ENCODE data around the gene CTDSPL.
A peak's percentile ranks its signal among the peaks of the same experiment; 100 is the strongest.

CTDSPL gene

DNA sequence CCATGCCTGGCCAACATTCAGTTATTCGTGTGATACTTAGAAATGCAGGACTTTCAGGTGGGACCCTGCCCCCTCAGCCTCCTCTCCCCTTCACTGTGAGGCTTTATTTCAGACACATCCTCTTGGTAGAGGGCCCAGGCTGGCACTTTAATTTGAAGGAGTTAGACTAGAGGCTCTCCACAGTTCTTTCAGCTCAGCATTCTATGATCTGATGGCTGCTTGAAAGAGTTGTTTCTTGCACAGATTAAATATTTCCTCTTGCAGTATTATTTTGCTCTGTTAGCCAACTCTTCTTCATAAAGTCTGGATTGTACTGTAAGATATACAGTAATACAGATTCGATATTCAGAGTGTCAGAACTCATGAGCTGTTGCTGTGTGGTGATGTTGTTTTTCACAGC lies 35.1 kb downstream of the CTDSPL start:
- no peak for DNase-seq

DNA sequence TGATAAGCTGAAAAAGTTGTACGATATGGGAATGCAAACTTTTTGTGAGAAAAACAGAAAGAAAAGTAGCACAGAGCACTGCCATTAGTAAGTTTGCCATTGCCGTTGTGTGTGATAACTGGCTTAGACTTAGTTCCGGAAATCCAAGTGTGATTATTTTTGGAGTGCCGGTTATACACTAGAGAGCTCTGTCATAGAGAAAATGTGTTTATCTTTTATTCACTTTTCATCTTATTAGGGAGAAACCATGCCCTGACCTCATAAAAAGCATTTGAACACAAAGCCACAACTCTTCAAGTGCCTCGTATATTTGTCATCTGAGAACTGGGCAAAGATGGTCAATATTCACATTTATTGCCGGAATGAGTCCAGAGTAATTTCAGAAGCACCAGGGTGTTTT lies 36.1 kb downstream of the CTDSPL start:
- DNase-seq, result no peak

DNA sequence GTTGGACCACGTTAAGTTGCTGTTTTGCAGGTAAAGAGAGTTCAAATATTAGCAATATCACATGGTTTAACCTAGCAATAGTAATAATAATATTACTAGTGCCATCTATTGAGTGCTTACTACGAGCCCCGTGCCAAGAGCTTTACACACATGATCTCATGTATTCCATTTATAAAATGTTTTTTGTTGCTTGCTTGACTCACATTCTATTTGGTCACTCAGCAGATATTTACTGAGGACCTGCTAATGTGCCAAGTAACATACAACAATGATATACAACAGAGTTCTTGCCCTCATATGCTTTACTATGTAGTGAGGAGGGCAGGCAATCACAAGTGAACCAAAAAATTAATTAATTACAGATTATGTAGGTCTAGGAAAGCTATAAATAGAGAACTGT lies 36.7 kb downstream of the CTDSPL start:
- DNase-seq, result no peak

DNA sequence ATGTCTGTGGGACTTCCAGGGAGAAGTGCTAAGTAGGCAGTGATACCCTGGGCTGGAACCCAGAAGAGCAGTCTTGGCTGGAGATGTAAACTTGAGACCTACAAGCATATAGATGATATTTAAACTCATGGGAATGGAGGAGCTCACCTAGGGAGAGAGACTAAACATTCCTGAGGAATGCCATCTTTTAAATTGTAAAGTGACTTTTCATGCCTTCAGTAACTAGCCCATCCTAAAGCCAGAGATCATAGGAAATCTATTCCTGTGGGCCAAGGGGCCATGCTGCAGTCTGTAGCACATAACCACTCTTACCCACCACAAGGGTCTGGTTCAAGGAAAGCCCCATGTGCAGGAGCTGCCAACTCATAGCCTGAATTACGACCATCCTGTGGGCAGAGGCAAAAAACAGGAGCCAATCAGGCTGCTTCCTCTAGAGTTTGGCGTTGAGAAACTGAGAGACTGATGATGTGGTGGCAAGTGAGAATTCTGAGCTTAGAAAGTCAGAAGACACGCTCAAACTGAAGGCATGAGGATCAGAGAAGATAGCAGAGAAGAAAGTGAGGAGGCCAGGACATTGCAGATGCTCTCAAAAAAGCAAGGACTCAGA lies 37.5 kb downstream of the CTDSPL start:
- no peak for DNase-seq

DNA sequence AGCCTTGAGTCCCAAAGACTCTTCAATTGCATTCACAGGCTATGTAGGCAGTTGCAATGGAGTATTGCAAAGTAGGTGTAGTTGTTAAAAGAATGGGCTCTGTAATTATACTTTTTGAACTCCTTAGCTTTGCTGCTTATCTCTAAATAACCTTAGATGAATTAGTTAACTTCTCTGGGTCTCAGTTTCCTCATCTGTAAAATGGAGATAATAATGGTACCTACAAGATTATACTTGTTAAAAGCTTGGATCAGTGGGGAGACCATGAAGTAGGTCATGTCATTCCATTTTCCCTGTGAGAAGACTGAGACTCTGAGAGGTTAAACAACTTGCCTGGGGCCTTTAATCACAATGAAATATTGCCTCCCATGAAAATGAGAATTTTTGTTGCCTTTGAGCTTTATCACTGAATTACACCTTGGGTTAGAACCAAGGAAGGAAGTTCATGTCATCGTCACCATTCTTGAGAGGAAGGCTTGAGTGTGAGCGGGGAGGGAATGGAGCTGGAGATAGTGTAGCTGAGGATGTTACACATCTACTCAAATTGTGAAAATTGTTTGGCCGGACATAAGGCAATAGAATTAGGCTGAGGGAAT lies 38.1 kb downstream of the CTDSPL start:
- no peak for DNase-seq

DNA sequence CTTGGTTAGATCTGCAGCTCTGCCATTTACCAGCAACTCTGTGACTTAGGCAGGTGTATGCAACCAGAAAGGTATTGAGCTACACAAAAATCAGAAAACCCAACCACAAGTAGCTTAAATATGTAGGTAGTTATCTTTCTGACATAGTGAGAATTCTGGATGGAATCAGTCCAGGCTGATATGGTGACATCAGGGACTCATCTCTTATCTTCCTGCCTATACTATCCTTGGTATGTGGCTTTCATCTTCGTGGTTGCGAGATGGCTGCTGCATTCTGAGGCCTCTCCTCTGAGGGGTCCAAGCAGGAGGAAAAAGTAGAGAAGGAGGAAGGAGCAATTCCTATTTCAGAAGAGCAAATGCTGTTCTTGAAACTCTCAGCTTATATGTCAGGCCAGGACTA lies 40.0 kb downstream of the CTDSPL start:
- DNase-seq, result no peak

DNA sequence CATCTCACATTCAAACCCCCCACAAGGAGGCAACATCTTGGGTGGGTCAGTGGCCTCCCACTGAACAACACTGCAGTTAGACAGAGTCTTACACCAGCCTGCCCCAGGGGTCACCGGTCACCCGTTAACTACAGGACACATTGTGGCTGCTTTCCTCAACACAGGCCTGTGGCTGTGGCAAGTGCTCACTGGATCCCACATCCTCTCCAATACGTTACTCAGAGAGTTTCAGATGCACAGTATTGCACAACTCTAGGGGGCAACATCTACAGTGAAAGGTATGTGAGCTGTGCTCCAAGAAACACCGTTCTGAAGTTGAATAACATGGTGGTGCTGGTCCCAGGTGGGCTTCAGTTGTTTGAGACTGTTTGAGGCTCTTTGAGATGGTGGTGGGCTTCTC lies 41.0 kb downstream of the CTDSPL start:
- DNase-seq, result no peak

DNA sequence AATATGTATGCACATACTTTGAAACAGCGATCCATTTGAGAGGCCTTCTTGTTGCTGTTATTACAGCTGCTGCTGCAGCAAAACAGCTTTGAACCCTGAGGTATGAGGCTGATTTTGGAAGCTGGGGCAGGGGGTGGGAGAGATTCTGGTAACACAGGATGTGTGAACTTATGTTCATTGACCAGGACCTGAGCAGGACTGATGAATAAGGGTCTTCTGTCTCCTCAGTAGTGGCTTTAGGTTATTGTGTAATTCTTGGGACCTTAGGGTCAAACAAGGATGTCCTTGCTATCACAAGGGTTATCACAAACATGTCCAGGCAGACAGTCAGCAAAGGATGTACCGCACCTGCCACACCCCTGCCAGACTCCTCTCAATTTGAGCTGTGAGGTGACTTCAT lies 41.6 kb downstream of the CTDSPL start:
- DNase-seq, result no peak

DNA sequence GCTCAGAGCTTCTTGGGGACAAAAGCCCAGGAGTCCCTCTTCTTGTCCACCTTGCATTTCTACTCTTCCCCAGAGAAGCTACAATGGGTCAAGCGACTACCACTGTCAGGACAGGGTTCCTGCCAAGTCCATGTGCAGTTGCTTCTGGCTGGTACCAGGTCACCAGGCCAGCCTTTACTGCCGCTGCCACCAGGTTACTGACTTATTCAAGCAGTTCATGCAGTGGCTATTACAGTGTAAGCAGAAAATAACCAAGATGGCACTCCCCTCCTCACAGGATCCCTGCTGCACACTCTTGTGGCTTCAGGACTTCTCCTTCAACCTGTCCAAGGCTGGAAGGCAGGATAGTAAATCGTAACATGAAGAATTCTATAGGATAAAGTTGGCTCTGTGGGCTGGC lies 42.1 kb downstream of the CTDSPL start:
- no peak for DNase-seq

DNA sequence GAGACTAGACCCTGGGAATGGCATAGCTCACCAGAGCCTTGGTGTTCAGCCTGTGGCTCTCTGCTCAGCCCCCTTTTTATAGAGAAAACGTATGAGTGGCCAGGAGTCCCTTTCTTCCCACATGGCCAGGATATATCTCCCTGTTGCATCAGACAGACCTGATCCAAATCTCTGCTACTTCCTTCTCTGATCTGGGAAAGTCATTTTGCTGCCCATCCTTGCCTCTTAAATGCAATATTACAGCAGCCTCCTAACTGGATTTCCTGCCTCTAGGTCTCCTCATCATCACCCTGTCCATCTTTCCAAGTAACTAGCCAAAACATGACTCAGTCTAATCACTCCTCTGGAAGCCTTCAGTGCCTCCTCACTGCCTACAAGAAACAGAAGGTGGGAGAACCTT lies 42.9 kb downstream of the CTDSPL start:
- DNase-seq, result no peak

DNA sequence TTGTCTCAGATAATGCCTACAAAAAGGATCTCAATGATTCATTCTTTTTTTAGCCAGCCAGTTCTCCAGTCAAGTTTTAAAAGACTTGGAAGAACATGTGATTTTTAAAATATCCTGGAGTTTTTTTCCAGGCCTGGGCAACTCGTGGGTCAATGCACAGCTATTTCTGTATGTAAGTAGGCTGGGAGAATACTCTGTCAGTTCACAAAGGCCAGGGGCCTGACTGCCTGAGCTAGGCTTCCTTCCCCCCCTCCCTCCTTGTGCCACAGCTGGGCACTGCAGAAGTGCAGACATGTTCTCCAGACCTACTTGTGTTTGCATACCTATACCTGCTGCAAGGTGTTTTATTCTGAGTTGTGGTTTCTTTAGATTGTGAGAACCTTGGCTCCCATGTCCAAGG lies 43.7 kb downstream of the CTDSPL start:
- no peak for DNase-seq

DNA sequence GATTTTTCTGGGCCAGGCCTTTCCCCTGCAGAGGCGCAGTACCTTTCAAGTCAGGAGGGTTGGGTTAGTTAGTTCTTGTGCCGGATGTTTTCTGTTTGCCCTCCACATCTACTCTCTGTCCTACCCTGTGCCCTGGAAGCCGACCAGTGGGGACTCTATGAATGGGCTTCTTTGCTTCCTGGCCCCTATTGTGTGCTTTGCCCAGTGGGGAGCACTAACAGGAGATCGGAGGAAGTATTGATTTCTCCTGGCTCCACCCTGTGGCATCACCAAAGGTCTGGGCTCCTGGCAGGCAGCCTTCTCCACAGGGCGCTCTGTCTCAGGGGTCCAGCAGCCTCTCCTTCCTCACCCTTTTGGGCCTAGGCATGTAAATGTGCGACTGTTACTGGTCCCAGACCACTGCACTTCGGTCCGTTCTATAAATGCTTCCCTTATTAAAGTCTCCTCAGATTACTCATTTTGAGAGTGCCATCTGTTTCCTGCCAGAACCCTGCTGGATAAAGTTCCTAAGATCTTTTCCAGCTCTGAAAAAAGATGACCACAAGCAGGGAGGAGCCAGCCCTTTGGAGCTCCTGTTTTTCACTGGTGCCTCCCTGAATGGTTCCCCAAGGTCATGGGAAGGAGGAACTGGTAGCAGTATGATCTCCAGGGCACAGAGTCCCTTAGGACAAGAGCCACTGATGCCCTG lies 44.5 kb downstream of the CTDSPL start:
- peak; percentile 12 for DNase-seq

DNA sequence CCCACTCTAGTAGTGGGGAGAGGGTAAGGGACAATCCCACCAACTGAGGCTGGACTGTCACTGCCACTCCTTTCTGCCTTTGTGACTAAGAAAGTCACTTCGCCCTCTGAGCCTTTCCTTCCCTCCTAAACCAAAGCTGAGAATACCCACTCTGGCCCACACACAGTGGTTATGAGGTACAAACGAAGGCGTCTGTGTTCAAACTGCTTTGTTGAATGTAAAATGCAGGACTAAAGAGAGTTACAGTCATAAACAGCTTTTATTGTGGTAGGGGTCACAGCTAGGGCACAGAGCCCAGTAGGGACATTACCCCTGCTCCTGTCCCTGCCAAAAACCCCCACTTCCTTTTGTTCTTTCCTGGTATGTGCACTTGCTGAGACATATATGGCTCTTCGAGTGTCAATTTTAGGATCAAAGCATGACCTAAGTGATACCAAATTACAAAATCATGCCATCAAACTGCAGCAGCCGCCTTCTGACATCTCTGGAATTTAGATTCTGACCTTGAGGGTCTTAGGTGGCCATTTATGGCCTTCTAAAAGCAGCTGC lies 45.1 kb downstream of the CTDSPL start:
- DNase-seq, result no peak

DNA sequence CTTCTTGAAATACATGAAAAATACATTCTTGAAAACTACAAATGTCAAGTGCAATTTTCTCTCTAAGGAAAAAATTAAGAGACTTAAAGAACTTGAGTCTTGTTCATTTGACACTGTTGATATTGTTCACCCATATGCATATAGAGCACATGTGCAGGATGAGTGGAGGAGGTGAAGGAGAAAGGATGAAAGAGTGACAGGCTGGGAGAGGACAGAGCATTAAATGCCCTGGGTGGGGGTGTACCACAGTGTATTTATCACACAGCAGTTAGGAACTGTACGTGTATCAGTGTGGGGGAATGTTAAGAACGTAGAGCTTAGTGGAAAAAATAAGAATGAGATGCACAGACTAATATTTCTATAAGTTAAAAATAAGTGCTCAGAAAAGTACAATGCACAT lies 45.7 kb downstream of the CTDSPL start:
- no peak for DNase-seq

DNA sequence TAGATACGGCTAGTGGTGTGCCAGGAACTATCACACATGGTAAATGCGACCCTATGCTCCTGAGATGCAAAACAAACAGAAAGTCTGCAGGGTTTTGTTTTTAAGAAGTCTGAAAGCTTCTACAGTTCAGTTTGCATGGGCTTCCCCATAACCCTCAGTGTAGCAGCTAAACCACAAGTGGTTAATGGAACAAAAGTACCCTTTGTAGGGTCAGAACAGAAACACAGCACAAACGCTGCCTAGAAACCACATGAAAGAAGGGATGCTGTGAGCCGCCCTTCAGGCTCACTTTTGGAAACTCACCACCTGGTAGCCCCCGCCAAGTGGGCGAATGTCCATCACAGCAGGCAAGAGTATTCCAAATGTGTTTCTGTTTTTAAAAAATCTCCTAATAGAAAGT lies 46.2 kb downstream of the CTDSPL start:
- no peak for DNase-seq

DNA sequence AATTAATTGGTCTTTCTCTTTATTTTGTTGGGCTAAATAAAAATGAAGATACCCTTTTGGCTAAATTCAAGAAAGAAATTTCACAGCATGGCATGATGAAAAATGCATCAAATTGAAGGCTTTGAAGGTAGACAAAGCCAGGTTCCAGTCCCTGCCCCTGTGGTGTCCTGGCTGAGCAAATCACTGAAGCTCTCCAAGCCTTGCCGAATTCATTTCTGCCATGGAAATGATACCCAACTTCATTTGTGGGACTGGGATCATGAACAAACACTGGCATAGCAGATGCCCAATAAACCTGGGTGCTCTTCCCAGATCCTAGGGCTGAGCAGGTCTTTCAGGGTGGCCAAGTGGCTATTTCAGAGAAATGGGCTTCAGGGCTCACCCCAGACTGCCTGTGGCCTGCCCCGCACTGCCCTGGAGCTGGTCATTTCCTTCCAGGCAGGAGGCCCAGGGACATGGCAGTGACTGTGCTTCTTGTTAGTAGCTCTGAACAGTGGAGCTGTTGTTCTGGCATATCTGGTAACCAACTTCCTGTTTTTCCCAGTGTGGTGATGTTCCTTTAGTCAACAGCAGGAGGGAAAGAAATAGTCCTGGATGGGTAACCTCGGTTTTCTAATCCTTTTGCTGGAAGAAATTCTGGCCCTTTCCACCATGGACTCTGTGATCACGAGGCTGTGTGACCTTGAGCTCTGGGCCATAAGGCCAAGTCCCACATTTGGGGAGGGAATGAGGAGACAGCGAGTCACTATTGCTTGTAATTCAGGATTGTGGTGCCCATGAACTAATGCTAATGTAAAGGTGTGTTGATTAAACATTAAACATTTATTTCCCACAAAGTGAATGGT lies 47.6 kb downstream of the CTDSPL start:
- peak; percentile 33 for DNase-seq

DNA sequence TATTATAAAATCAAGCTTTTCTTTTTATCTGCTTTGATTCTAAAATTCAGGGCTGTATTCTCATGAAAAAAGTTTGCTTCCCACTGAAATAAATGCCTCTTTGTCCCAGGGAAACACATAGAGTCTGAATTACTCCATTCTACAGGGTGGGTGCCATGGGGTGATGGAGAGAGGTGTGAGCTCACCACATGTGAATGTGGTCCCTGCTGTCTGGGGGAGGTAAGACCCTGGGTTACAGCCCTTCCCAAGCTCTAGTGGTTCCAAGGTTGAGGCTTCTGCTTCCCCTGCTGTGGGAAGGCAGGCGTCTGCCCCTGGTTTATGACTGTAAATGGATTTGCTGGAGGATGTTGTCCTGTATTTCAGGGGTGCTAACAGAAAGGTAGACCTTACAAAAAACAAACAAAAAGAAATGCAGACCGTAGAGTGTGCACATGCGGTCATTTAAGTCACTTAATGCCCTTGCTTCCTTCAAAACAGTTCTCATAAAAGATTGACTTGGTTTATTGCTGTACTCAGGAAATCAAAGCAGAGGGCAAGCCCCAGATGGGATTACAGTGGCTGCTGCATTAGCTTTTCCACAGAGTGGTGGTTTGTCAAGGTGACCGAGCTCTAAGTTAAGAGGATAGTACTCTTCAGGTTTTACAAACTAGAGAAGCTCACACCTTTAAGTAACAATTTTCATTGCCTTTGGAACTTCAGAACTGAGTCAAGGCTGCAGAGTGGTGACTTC lies 49.2 kb downstream of the CTDSPL start:
- DNase-seq, result no peak

DNA sequence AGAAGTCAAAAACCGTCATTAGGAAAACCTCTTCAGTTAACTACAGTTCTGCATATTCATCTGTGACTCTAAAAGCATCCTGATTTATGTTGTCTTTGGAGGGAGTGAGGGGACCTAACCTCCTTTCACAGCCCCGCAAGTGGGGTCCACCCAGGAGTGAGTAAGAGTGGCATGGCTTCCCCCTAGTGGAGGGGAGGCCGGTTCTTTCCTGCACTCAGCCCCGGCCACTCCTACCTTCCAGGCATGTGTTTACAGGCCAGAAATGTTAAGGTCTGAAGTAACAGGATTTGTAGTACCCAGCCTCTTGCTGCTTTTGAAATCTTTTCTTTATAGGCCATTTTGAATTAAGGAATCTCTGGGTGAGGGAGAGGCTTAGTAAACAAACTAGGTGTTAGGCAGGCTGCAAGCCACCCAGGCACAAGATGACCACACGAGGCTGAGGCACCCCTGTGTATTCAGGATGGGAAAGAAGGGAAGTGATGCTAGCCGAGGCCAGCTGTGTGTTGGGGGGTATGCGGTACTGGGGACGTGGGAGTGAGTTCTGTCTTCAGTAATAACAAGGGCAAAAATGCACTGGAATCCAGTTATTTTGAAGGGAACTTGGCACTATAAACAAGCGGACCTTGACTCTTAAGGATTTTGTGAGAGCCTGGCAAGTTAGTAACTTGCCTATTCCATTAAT lies 50.5 kb downstream of the CTDSPL start:
- DNase-seq, result peak; percentile 19

DNA sequence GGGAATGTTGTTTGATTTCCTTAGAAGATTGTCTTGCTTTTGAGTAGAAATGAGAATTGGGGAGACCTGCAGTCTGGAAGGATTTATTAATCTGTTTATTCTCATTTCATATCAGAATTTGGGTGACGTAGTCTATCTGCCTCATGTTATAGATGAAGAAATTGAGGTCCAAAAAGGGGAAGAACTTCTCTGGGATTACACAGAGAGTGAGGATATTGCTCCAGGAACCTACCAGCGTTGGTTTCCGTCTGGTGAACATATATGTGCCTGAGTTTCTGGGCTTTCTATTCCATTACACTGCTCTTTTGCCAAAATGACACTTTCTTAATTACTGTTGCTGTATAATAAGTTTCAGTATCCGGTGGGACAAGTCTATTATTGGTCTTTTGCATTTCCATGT lies 51.8 kb downstream of the CTDSPL start:
- DNase-seq, result peak; percentile 78

DNA sequence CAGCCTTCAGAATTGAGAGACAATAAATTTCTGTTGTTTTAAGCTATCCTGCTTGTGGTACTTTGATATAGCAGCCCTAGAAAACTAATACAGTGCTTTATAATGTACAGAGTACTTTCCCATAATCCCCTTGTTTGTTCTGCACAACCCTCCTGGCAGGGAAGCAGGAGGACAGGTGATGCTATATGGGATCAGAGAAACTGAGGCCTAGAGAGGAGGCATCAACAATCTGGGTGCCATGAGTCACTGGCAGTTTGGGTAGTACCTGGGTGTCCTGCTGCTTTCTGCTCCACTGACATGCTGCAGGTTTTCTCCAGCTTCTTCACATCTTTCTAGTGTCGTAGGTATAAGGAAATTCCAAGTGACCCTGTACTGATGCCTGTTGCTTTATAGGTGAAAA lies 55.0 kb downstream of the CTDSPL start:
- DNase-seq, result no peak

DNA sequence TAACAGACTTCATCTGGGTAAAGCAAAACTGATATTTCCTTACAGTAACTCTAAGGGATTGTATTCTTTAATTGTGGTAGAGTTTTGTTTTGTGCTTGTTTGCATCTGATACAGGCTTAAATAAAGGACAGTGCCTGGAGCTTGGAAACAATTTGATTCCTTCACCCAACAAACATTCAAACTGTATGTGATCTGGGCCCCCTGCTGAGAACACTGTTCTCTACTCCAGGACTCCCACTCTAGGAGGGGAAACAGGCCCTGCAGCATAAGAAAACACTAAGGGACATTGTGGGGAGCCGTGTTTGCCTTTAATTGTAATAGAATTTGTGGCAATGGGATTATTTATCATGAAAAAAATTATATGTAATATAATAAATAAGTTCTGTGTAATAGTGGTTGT lies 56.9 kb downstream of the CTDSPL start:
- no peak for DNase-seq

DNA sequence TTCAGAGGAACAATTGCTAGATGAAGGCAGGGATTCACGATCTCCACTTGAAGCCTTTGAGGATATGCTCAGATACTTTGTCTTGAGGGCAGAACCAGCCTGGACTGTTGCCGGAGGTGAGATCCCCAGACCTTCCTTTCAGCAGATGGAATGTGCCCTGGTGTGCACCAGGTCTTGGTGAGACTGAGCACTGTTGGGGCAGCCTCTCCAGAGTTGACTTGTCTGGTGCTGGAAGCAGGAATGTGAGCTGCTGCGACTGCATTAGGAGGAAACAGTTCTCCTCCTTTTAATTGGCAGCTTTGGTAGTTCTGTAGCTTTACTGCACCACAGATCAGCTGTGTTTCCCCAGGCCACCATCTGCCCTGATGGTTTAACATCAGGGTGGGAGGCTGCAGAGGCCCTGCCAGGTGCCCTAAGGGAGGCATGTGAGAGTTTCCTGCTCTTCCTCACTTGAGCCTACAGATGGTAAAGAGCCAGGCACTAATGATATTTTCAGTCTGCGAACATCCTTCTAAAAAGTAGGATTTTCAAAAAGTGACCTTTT lies 58.5 kb downstream of the CTDSPL start:
- DNase-seq, result no peak

All from suppressor macrophage treated with lipopolysaccharide for 4 hours (primary cell).